Activated T-helper 9 cell treated with anti-CD3 and anti-CD28 coated beads, Interleukin-2, amount 50 U/mL, for 16 hours (primary cell): ENCODE measurements around the gene CANT1.
A peak's percentile ranks its signal among the peaks of the same experiment; 100 is the strongest.
"Not testable (repeated sequence)": the region's sequence is repeated elsewhere in the genome, so short reads cannot be mapped to it uniquely, and the experiment has no call there.

ENCODE experiments used
- DNase-seq: peaks from one replicate; pipeline ENCODE4 v3.0.0-alpha.2; 2020; ENCODE audit warnings: low read depth

Gene CANT1

DNA sequence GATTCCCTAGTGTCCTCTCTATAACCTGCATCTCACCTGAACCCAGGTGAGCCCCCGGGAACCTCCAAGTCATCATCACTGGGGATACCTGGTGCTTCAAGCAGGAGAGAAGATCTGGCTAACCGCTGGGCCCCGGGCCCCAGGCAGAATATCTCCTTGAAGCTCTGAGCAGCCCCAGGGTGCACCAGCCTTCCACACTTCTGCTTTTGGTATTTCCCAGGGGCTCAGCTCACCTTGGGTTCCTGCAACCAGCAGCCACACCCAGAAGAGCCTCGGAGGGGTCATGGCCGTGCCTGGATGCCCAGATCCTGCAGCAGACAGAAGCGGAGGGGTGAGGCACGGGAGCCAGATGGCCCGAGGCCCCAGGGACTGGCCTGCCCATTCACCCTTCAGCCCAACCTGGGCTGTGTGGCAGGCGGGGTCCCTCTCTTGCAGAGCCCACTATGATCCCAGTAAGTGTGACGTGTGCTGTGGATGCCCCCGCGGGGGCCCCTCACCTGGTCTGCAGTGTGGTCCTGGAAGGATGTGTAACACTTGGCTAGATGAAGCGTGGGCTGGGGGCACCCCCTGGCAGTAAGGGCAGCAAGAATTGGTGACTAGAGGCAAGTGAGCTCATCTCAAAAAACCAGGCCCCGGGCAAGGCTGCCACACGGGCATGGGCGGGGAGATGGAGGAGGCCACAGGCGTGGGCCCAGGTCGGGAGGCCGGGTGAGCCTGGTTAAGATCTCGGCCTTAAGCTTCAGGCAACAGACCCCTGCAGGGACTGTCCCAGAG lies 32.5 kb downstream of the CANT1 start:
- DNase-seq: no peak

DNA sequence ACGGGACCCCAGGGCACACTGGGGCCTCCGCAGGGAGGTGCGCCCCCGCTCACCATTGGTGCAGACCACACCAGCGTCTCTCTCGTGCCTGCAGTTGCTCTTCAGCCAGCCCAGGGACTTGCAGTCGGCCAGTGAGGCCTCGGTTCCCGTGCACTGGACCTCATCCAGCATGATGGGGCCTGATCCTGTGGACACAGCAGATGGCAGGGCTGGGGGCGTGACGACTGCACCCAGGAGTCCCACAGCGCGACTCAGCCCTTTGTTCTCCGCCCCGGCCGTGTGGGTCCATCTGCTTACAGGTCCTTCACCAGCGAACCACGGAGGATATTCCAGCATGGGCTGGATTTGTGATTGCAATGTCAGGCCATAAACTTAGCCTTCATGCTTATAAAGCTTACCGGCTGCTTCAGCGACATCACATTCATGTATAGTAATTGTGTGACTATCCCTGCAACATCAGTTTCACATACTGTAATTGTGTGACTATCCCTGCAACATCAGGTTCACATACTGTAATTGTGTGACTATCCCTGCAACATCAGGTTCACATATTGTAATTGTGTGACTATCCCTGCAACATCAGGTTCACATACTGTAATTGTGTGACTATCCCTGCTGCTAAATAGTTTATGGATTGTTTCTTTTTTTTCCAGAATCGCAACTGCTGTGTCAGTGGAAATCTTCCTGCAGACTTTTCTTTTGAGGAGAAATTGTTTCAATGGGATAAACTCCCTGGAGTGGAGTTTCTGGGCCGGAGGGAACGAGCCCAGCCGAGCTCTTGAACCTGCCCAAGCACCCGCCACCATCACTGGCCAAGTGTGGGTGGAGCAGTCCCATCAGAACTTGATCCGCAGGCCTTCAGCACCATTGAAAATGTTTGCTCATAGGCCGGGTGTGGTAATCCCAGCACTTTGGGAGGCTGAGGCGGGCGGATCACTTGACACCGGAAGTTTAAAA lies 34.7 kb downstream of the CANT1 start:
- no peak for DNase-seq

GRCh38 chr17:78973792-78974520 lies 35.6 kb downstream of the CANT1 start:
- DNase-seq: no peak

DNA sequence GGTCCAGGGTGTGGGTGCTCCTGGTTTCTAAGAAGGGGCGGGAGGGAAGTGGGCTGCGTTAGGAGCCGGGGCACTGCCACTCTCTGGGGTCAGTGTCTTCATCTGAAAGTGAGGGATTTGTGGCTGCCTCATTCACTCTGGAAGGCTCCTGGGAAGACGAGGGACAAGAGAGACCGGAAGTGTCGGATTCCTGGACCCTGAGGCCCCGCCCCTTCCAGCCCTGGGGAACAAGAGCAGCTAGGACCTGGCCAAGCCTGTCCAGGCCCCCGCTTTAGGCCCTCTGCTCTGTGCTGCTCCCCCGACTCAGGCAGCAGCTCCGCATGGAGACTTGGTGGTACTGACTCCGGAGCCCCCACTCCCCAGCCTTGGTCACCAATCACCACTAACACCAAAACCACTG lies 36.4 kb downstream of the CANT1 start:
- DNase-seq: no peak

DNA sequence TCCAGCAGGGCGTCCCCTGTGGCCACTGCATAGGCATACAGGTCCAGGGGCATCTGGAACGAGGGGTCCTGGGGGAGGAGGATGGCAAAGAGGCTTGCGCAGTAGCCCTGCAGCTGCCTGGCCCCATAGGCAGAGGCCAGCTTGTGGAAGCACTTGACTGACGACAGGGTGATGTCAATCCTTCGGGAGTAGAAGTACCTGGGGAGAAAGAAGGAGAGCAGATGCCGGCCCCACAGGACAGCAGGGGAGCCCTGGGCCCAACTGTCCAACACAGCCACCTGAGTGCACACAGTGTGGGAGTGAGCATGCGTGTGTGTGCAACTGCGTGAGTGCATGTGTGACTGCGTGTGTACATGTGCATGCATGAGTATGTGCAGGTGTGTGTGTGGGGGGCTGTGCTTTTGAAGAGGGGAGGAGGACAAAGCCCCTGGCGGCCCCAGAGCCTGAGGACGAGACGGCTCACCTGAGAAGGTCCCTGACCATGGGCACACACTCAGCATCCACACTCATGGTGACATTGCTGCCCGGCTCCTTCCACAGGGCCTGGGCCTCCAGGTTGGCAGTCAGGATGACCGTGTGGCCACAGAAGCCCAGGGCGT lies 37.0 kb downstream of the CANT1 start:
- DNase-seq: no peak

DNA sequence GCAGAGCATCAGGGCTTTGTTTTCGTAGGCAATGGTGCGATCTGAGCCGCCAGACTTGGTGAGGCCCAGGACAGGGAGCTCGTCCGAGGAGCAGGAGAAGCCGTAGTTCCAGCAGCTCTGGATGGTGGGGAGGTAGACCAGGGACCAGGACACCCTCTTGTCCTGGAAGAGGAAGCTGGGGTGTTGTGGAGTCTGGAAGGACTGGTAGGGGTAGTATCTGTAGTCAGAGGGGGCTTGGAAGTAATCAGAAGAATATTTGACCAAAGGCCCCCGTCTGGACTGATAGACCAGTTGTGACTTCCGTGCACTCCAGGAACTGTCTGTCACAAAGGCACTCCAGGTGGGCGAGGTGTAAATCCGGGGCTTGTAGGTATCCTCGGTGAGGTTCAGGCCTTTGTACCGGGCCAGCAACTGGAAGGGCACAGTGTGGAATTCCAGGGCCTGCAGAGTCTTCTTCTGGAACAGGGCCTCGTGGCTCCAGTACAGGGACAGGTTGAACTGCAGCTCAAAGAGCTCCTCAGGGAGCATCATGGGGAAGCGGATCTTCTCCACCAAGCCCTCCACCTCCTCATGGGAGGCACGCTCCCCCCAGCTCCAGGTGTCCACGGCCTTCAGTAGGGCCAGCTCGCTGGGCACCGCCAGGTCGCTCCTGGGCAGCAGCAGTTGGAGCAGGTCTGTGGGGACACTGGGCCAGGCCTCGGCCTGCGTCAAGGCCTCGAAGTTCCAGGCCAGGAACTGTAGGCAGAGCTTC lies 37.6 kb downstream of the CANT1 start:
- no peak for DNase-seq

GRCh38 chr17:78970834-78971755 lies 38.5 kb downstream of the CANT1 start:
- DNase-seq: peak; percentile 69

DNA sequence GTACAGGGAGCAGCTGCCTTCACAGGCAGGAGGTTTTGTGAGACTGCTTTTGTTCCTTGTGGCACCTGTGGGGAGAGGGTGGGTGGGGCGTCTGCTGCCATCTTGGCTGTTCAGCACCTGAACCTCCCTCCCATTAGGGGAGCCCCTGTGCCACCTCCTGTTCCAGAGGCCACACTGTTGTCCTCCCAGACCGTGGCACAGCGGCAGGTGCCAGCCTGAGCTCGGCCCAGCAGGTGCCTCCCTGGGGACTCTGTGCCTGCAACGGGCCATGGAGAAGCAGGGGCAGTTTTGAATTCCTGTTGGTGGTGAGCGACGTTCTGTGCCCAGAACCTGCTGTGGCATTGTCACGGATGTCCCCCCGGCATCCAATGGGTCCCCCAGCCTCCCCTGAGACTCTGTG lies 39.7 kb downstream of the CANT1 start:
- no peak for DNase-seq

- DNase-seq: no peak
Measured at GRCh38 chr17:78967782-78968362, 41.7 kb downstream of the CANT1 start.

- DNase-seq: no peak
Measured at GRCh38 chr17:78966910-78967600, 42.5 kb downstream of the CANT1 start.

GRCh38 chr17:78966123-78966813 lies 43.3 kb downstream of the CANT1 start:
- no peak for DNase-seq

DNA sequence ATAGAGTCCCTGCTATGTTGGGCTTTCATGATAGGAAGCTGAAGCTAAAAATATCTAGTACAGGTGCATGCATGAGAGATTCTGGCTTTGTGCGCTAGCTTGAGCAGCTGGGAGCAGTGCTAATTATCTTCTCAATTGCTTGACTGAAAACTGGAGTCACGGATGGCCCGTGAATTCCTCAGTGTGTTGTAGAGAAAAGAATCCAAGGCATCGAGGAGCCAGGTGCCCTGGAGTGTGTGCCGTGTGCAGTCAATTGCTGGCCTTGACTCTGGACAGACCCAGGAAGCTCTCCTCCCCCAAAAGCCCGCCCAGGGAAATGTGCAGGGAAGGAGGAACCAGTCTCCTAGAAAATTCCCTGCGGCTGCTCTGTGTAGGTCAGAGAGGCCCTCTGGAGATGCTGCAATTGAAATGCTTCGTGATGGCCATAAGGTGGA lies 44.1 kb downstream of the CANT1 start:
- no peak for DNase-seq

- no peak for DNase-seq
Measured at GRCh38 chr17:78963378-78963777, 46.2 kb downstream of the CANT1 start.

- DNase-seq: not testable (repeated sequence)
Measured at GRCh38 chr17:78962984-78963348, 46.6 kb downstream of the CANT1 start.

DNA sequence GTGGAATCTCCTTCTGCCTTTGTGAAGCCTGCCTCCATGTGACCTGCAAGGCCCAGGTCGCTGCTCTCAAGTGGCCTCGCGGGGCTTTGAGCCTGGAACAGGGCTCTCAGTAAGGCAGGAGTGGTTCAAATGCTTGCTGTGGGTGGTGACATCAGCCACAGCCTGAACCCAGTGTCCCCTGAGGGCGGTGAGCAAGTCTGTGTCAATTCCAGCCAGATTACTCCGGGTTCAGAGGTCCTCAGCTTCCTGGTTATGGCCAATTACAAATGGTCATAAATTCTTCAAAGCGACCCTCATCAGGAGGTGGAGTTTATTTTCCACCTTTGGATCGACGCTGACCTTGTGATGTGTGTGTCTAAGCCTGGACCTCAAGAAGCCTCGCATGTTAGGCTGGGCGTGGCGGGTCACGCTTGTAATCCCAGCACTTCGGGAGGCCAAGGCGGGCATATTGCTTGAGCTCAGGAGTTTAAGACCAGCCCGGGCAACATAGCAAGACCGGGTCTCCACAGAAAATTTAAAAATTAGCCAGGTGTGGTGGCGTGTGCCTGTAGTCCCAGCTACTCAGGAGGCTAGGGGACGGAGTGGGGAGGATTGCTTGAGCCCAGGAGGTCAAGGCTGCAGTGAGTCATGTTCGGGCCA lies 47.1 kb downstream of the CANT1 start:
- no peak for DNase-seq

DNA sequence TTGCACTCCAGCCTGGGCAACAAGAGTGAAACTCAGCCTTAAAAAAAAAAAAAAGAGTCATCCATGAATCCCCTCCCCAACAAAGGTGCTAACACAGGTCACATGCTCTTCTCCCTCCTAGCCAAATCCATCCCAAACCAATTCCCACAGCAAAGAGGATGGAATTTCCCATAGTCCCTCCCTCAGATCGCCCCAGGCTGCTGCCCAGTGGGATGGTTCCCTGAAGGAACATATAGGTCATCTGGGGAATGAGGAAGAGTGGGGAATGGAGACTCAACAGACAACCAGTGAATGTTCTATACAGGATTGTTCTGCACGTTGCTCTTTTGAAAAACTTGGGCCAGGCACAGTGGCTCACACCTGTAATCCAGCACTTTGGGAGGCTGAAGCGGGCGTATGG lies 48.0 kb downstream of the CANT1 start:
- no peak for DNase-seq

GRCh38 chr17:78960928-78961327 lies 48.6 kb downstream of the CANT1 start:
- DNase-seq: no peak

GRCh38 chr17:78959803-78960202 lies 49.8 kb downstream of the CANT1 start:
- no peak for DNase-seq
